Hepatic stellate cell (primary cell): ENCODE data around the gene SPCS2.
"Not testable (repeated sequence)": the region's sequence is repeated elsewhere in the genome, so short reads cannot be mapped to it uniquely, and the experiment has no call there.

Experiments used
- DNase-seq: peaks from one replicate; pipeline ENCODE4 v3.0.0; 2011; ENCODE audit warnings: low spot score

Gene SPCS2

GRCh38 chr11:75002516-75002915, 53.5 kb downstream of the SPCS2 start:
- no peak for DNase-seq

DNA sequence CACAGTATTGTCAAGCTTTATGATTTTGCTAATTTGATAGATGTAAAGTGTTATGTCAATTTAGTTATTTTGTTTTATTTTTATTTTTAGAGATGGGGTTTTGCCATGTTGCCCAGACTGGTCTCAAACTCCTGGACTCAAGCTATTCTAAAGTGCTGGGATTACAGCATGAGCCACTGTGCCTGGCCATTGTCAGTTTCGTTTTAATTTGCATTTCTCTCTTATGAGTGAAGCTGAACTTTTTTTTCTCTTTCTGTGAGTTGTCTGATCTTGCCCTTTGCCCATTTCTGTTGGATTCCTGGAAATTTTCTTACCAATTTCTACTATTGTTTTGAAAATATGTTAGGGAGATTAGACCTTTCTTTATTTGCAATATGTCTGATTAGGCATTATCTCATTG, 55.1 kb downstream of the SPCS2 start:
- no peak for DNase-seq

- no peak for DNase-seq
These were observed 62.3 kb downstream of the SPCS2 start for GRCh38 chr11:75011357-75011756.

DNA sequence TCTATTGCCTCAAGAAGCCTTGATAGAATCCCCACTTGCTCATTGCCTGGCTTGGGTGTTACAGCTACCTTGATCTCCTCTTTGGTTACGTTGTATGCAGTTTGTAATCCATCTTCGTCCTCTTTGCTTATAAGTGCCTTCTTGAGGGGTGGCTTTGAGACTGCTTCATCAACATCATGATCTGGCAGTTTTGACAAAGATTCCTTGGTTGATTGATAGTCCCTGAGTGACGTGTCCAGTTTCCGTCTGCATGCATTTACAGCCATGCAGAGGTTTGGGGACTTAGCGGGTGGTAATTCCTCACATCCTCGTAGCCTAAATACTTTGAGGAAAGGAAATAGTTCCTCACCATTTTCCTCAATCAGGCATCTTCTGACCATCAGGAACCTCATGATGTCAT, 62.8 kb downstream of the SPCS2 start:
- no peak for DNase-seq

- no peak for DNase-seq
These were observed 64.0 kb downstream of the SPCS2 start for GRCh38 chr11:75013051-75013450.

GRCh38 chr11:75014129-75014528, 65.1 kb downstream of the SPCS2 start:
- DNase-seq = peak; percentile 54

DNA sequence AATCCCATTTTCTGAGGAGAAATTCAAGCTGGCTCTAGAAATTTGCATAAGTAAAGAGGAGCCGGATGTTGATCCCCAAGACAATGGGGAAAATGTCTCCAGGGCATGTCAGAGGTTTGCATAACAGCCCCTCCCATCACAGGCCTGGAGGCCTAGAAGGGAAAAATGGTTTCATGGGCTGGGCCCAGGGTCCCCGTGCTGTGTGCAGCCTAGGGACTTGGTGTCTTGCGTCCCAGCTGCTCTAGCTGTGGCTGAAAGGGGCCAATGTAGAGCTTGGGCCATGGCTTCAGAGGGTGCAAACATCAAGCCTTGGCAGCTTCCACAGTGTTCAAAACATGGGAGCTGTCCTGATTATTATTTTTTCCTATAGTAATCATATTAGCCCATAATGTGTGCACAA, 70.1 kb downstream of the SPCS2 start:
- DNase-seq = not testable (repeated sequence)

- DNase-seq = not testable (repeated sequence)
These were observed 71.3 kb downstream of the SPCS2 start for GRCh38 chr11:75020328-75020727.

DNA sequence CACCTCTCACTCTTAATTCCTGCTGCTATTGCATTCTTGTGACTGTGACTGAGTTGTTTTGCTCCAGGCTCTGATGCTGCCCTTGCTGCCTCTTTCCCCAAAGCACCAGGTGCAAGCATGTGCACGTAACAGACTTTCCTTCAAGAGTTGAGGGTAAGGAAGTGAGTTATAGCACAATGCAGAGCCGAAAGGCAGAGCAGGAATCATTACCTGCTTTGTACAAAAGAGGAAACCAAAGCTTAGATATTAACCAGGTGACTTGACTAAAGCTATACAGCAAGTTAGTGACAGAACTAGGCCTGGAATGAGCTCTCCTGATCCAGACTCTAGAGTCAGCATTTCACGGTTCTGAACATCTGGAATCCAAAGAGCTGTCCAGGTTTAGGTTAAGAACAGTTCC, 73.2 kb downstream of the SPCS2 start:
- DNase-seq = no peak

- peak; percentile 82 for DNase-seq
These were observed 73.8 kb downstream of the SPCS2 start for GRCh38 chr11:75022759-75023396.

DNA sequence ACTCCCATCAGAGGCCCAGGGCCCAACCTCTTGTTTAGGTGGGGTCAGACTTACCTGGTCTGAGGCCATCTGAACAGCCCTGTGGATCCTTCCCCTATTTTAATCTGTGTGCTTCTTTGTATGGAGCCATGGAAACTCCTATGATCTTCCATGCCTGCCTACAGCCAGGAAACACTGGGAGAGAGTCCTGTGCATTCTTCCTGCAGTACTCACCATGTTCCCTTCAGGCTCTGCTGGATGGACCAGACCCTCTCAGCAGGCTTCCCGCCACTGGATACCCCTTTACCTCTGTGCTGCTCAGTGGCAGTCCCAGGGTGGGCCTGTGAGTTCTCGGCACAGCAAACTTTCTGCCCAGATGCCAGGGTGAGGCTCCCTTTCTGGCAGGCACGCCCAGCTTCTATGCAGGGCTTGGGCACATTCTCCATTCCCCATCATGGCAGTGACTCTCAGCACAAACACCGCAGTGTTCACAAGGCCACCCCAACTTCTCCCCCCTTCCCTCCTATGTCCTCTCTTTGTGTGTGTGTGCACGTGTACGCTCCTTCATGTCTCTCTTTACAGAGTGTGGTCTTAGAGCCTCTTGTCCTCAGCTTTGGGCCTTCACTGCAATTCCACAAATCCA, 74.5 kb downstream of the SPCS2 start:
- DNase-seq = no peak

GRCh38 chr11:75024068-75024449, 75.0 kb downstream of the SPCS2 start:
- no peak for DNase-seq

DNA sequence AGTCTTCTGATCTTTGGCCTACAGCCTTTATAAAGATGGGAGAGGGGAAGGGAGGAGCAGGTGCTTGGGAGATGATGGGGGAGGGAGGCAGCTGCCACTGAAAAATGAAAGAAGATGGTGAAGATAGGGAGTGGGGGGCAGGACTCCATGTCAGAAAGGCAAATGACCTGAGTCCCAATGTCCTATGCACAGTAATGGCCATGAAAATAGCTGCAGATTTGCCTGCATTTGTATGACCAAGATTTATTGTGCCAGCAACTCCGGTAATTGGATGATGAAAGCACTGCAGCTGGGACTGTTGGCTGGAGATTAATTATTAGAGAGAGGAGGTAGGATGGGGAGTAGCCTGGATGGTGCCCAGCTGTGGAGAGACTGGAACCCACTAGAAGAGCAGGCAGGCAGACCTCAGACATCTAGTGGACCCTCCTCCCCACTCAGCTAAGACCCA, 75.7 kb downstream of the SPCS2 start:
- DNase-seq = no peak

- DNase-seq = no peak
These were observed 76.5 kb downstream of the SPCS2 start for GRCh38 chr11:75025561-75025960.

DNA sequence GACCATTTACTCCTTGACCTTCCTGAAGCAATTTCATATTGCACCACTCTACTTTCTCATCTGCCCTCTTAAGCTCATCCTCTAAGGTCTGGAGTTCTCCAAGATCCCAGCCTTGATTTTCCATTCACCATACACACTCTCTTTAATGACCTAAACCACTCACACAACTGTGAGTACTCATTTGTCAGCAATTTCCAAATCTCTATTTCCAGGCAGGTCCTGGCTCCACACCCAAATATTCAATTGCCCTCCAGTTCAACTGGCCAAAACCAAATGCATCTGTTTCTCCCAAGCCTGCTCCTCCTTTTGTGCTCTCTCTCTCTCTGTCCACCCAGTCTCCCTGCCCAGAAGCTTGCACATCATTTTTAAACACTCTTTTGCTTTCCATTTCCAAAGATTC, 79.3 kb downstream of the SPCS2 start:
- DNase-seq = no peak
